Bronchial epithelial cell (primary cell): ENCODE measurements around the gene MAN2B1. TPM values are rescaled to one million over a fixed set of nuclear protein-coding genes. Genes with fewer than 3 reads are reported as not detected.
"Not testable (repeated sequence)": the region's sequence is repeated elsewhere in the genome, so short reads cannot be mapped to it uniquely, and the experiment has no call there.

Experiments
- DNase-seq: peaks from one replicate; pipeline ENCODE4 v3.0.0-alpha.2; 2010; ENCODE audit warnings: low read depth
- FAIRE-seq: peaks from 2 replicates; lab custom pipeline; 2011; peaks lifted over from hg19 to GRCh38; lab: Jason Lieb, UNC
- H3K27me3 ChIP-seq: 2 replicates; pipeline ENCODE4 v1.5.1; 2011; ENCODE audit warnings: low read length; ENCODE audit not compliant: control insufficient read depth, insufficient read depth
- H3K36me3 ChIP-seq: 2 replicates; pipeline ENCODE4 v1.5.1; 2011; ENCODE audit warnings: low read length; ENCODE audit not compliant: control insufficient read depth, insufficient read depth
- H3K4me3 ChIP-seq: 2 replicates; pipeline ENCODE4 v1.5.1; 2011; ENCODE audit warnings: mild to moderate bottlenecking, low read depth, low read length, control low read depth
- total RNA-seq: library from RNA; depleted of rRNA; stranded (reverse); fragments of >200 nt; gene quantifications from 2 replicates; pipeline ENCODE4 v1.2.1, GENCODE V29; 2014
- TF ChIP-seq, protein P1 (sequence below): IDR thresholded peaks from 2 replicates; pipeline ENCODE4 v1.5.1; 2011; ENCODE audit warnings: mild to moderate bottlenecking, moderate library complexity, low read length, control low read depth, inconsistent platforms; ENCODE audit not compliant: insufficient read depth, severe bottlenecking

Gene MAN2B1
- total RNA-seq, 1 donor from 2014 or later, result 32.1 TPM

DNA sequence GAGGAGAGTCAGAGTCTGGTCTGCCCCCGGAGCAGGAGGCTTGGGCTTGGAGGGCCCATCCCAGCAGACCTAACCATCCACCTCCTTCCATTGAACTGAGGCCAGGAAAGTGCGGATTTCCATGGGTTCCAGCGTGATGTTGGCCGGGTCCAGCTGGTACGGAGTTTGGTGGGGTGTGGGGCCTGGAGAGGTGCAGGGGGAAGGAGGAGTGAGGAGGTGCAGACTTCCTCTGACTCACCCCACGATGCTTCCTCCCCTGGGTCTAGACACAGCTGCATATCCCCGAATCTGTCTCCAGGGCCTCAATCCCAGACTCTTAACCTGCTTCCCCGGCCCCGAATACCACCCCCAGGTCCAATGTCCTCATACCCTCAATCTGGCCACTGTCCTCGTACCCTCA, 20.0 kb downstream of the MAN2B1 start:
- no peak for FAIRE-seq
- H3K4me3 ChIP-seq, result no peak overlapping the region
- no peak for DNase-seq
- H3K27me3 ChIP-seq, result no peaks in the 10 kb centered on the region
- TF ChIP-seq, protein P1, sequence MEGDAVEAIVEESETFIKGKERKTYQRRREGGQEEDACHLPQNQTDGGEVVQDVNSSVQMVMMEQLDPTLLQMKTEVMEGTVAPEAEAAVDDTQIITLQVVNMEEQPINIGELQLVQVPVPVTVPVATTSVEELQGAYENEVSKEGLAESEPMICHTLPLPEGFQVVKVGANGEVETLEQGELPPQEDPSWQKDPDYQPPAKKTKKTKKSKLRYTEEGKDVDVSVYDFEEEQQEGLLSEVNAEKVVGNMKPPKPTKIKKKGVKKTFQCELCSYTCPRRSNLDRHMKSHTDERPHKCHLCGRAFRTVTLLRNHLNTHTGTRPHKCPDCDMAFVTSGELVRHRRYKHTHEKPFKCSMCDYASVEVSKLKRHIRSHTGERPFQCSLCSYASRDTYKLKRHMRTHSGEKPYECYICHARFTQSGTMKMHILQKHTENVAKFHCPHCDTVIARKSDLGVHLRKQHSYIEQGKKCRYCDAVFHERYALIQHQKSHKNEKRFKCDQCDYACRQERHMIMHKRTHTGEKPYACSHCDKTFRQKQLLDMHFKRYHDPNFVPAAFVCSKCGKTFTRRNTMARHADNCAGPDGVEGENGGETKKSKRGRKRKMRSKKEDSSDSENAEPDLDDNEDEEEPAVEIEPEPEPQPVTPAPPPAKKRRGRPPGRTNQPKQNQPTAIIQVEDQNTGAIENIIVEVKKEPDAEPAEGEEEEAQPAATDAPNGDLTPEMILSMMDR, result no peak
- H3K36me3 ChIP-seq, result no peaks in the 10 kb centered on the region

DNA sequence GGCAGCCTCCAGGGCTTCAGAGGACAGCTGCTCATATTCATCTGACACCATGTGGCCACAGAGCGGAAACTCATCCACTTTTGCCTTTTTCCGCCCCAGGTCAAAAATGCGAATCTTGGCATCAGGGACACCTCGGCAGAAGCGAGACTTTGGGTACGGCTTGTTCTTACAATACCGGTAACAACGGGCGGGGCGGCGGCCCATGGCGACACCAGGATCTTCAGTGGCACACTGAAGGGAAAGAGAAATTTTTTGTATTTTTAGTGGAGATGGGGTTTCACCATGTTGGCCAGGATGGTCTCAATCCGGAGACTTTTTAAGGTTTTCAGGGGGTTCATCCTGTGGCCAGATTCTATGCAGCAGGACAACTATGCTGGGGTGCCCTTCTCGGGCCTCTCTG, 22.8 kb downstream of the MAN2B1 start:
- H3K4me3 ChIP-seq, DNase-seq, H3K36me3 ChIP-seq, H3K27me3 ChIP-seq, FAIRE-seq: not testable (repeated sequence)

DNA sequence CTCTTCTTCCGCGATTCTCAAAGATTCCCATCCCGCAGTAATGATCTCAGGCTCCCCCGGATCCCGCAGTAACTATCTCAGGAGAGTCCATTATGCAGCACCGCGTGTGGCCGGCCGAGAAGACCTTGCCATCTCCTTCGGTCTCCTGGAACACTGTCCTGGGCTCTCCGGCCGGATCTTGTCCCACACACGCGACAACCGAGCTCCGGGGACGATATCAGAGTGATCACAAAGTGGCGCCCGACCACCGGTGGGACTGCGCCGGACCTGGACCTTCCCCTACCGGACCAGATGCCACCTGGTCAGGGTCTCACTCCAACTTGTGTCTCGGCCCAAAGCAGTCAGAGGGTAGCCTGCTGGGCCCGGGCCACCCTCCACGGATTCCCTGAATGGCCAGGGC, 24.0 kb downstream of the MAN2B1 start:
- H3K4me3 ChIP-seq, result no peak overlapping the region
- FAIRE-seq, result no peak
- H3K36me3 ChIP-seq, result no peaks in the 10 kb centered on the region
- TF ChIP-seq, protein P1, result no peak
- no peak for DNase-seq
- H3K27me3 ChIP-seq, result no peaks in the 10 kb centered on the region

DNA sequence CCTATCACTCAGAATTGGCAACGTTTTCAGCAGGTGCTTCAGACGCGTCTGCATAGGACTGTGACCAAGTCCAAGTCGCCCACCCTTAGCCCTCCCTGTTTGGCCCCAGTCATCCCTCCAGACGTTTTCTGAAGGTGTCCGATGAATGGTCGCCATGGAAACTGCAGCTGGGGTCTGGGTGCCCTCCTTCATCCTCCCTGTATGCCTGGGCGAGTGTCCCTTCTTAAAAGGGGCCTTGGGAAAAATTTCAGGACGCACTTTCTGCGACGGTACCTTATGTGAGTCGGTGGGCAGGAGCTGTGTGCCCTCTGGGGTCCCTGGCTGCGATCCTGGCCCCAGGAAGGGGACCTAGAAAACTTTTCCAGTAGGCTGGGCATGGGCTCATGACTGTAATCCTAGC, 25.1 kb downstream of the MAN2B1 start:
- no peak for DNase-seq
- Histone ChIP-seq H3K36me3 (no peaks in the 10 kb centered on the region), H3K4me3 (no peak overlapping the region), H3K27me3 (no peaks in the 10 kb centered on the region)
- TF ChIP-seq, protein P1, result no peak
- no peak for FAIRE-seq

DNA sequence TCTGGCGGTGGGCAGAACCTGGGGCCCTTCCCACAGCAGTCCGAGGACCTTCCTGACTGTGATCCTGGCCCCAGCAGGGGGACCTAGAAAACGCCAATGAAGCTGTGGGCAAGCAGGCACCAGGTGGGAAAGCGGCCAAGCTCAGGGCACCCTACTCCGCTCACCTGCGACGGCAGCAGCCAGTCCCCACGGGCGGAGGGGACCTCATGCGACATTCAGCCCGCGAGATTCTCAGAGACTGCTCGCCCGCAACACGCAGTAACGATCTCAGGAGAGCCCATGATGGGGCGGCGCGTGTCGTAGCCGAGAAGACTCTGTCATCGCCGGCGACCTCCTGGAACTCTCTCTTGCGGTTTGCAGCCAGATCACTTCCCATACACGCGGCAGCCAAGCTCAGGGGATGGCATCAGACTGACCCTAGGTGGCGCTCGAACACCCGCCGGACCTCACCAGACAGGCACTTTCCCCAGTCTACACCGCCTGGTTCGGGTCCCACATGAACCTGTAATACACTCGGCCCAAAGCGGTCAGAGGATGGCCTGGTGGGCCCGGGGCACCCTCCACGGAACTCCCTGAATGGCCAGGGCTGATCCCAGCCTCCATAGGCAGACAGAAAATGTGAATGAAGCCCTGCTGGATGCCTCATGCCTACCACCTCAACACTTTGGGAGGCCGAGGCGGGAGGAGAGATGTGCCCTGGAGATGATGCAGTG, 26.5 kb downstream of the MAN2B1 start:
- H3K36me3 ChIP-seq, result no peaks in the 10 kb centered on the region
- TF ChIP-seq, protein P1, result peak; percentile 86
- no peaks in the 10 kb centered on the region for H3K27me3 ChIP-seq
- peak overlapping the region; percentile 7 for H3K4me3 ChIP-seq
- peak; percentile 46 for DNase-seq
- no peak for FAIRE-seq

DNA sequence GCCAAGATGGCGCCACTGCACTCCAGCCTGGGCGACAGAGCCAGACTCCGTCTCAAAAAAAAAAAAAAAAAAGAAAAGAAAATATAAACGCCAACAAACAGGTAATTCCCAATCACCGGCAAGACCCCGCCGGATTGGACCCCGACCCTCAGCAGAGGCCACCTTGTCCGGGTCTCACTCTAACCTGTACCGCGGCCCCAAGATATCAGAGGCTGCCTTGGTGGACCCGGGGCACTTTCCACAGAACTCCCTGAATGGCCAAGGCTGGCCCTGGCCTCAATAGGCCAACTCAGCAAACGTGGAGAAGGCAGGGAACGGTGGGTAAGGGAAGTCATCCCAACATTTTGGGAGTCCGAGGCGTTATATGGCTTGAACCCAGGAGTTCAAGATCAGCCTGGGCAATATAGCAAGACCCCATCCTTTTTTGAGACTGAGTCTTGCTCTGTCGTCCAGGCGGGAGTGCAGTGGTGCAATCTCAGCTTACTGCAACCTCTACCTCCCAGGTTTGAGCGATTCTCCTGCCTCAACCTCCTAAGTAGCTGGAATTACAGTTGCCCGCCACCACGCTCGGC, 27.8 kb downstream of the MAN2B1 start:
- Histone ChIP-seq H3K36me3 (no peaks in the 10 kb centered on the region), H3K27me3 (no peaks in the 10 kb centered on the region), H3K4me3 (no peak overlapping the region)
- TF ChIP-seq, protein P1, result no peak
- no peak for FAIRE-seq
- DNase-seq, result no peak
